GM21515 (cell line): ENCODE results near the gene PARP6.
"Not testable (repeated sequence)": the region's sequence is repeated elsewhere in the genome, so short reads cannot be mapped to it uniquely, and the experiment has no call there.

ENCODE experiments used
- ATAC-seq: cut with Tn5 transposase; IDR thresholded peaks from one replicate; pipeline ENCODE4 v1.9.1; 2021; ENCODE audit not compliant: unreplicated experiment

Gene PARP6

DNA sequence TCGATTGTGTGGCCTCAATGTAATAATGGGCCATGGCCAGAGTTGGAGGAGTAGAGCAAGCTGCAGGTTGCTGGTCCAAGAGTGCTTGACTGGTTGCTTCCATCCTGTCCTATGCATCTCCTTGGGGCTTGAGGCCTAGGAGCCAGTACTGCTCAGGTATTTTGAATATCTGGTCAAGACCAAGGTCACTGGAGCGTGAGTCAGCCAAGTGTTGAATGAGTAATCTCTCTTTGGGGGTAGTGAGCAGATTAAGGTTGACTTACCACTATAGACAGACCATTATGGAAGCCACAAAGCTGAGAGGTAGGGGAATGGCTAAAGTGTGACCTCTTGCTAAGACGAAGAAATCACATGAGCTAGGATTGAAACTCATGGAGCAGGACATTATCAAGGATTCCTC is 9.4 kb upstream of the PARP6 start:
- ATAC-seq: no peak

DNA sequence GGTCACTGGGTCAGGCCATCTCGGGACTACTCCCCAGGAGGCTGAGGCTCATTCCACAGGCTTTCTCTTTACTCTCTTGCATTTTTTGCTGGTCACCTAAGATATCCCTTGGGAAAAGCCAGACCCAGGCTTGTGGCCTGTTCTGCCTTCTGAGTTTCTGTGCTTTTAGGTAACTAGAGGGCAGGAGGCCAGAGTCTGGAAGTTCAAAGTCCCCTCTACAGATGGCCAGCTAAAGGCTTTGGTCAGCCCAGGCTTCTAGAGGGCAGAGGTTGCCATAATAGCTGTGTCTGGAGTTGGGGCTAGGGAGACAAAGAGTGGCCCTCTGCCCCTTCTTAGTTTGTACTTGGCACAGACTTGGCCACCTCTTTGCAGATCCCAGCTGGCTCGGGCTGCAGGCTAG is 8.4 kb upstream of the PARP6 start:
- ATAC-seq: no peak

DNA sequence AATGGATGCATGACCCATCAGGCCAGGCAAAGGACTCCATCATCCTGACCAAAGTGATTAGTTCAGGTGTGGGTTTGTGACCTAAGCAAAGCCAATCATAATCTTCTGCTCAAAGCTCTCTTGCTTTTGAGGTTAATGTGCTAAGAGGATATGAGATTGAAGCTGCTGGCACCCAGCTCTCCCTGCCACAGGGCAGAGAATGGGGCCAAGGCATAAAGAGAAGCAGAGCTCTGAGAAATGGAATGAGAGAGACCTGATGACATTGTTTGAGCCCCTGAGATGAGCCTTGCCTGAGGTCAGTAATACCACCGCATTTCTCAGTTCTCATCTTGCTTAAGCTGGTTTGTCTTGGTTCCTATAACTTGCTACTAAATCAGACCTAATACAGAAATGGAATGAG is 6.4 kb upstream of the PARP6 start:
- ATAC-seq: no peak

DNA sequence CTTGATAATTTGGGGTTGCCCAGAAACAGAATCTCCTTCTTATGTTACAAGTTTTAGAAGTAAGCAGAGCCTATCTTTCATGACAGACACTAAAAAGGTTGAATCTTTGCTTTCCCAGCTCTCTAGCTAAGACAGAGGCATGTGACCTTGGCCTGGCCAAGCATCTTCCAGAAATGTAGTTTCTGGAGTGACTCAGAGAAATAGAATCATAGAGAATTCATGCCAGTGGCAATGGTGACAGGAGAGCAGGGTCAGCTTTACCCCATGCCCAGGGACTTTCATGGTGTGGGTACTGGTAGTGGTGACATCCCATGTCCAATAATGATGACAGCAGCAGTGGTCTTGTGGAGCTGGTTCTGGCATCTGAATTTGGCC is 4.0 kb upstream of the PARP6 start:
- no peak for ATAC-seq

DNA sequence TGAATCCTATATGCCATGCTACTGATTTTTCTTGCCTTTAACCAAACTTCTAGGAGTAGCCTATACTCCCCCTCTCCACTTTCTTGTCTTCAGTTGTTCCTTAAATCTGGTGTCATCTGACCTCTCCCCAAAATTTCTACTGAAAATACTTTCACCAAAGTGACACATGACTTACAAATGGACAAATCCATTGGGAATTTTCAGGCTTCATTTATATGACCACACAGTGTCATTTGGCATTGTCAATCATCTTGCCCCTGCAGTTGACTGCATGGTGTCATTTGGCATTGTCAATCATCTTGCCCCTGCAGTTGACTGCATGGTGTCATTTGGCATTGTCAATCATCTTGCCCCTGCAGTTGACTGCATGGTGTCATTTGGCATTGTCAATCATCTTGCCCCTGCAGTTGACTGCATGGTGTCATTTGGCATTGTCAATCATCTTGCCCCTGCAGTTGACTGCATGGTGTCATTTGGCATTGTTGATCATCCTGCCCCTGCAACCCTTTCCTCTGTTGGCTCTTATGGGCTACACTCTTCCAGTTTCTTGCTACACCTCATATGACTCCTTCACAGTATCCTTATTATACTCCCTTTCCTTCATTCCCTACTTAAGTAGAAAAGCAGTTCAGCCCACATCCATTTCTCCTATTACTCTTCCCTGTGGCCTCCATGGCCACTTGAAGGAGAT is 3.4 kb upstream of the PARP6 start:
- not testable (repeated sequence) for ATAC-seq

DNA sequence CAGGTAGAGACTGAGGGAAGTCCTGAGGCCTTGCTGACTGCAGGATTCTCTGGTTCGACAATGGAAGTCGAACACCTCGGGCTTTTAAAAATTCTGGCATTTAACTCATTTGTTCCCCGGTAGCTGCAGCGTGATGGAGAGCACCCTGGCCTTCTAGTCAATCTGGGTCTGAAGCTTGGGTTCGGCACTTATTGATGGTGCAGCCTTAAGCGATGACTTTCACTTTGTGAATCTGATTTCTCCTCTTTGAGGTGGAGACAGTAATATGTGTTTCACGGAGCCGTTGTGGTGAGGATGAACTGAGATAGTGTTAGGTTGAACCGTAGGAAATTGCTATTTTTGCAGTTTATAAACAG is 621 bp upstream of the PARP6 start:
- ATAC-seq: peak; percentile 4

DNA sequence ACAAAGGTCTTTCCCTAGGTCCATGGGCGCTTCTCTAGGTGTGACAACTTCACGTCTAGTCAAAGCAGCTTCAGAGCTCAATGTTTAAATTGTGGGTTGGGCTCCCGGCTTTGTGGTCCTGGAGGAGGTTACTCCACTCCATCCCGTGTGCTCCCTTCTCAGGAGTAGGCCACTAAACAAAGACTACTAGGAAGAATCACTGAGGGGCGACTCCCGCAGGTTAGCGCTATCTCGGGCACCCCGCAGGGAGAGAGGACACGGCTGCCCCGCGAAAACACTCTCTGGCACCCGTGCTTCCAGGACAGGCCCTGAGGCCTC is 500 bp downstream of the PARP6 start:
- no peak for ATAC-seq

DNA sequence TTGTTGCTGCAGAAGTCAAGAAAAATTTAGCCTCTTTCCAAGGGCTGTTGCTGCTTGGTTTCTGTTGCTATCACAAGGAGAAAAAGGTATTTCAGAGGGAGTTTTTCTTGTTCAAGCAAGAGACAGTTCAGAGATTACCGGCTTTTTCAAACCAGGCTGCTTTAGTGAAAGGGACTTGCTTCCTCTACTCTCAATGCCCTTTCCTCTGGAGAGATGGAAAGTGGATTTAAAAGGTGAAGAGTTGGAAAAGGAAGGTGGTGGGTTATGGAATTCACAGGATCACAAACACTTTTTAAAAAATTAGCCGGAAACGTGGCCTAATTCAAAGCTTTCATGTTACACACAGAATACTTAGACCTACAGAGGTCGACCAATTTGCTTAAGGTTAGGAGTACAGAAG is 1.1 kb downstream of the PARP6 start:
- no peak for ATAC-seq

DNA sequence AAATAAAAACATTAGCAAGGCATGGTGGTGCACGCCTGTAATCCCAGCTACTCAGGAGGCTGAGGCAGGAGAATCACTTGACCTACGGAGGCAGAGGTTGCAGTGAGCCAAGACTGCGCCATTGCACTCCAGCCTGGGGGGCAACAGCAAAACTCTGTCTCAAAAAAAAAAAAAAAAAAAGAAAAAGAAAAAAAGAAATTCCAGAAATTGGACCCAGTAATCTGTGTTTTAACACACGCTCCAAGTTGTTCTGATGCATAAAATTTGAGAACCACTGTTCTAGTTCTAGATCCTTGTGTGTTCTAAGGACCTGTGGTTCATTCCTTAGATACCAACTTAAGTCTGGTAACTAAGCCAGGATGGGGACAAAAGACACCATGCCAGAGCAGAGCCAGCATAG is 2.6 kb downstream of the PARP6 start:
- no peak for ATAC-seq

DNA sequence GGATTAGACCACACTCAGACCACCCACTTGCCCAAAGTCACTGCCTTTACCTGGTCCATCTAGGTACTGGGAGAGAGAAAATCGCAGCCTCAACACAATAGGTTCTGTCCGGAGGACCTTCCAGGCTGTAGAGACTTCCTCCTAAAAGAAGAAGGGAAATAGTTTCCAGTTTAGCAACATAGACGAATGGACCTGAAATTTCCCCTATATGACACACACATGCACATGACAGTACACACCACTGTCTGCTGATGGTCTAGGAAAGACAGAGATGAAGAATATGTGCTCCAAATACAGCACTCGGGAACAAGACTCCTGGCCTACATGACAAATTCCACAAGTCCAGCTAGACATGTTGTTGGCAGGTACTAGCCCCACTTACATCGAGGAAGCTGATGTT is 7.3 kb downstream of the PARP6 start:
- ATAC-seq: no peak

DNA sequence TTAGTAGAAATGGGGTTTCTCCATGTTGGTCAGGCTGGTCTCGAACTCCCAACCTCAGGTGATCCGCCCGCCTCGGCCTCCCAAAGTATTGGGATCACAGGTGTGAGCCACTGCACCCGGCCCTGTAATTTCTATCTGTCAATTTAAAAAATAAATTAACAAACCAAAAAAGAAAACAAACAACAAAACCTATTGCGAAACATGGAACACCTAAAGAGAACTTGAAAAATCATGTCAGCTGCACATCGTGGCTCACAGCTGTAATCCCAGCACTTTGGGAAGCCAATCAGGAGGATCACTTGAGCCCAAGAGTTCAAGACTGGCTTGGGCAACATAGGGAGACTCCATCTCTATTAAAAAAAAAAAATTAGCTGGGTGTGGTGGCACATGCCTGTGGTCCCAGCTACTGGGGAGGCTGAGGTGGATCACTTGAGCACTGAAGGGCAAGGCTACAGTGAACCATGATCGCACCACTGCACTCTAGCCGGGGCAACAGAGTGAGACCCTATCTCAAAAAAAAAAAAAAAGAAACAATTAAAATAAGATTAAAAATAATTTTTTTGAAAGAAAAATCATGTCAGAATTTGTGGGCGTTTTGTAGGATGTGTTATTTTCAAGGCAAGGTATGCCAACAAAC is 19.6 kb downstream of the PARP6 start:
- ATAC-seq: no peak

DNA sequence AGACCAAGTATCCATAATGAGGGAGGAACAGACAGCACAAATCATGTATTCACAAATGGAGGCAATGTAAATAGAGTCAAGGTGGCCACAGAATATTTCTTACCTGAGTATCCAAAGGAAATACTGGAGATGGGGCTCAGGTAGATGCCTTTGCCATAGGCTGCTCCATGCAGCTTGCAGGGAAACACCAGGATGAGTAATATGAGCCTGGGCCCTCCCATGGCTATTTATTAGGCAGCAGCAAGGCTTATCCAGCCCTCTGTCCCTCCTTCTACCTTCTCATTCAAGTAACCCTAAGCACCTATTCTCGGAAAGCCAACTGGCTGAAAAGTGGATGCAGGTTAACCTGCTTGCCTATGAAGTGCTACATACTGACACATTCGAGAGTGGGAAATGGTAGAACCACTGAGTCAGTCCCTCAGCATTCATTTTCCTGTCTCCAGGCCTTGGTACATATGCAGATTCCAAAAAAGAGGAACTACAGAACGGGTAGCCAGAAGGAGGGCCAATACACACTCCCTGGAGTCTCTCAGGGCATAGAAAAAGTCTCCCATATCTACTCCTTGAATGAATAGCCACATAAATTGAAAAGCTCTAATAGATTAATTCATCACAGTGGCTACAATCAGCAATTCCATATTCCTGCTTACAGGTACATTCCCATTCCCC is 23.1 kb downstream of the PARP6 start:
- ATAC-seq: no peak

DNA sequence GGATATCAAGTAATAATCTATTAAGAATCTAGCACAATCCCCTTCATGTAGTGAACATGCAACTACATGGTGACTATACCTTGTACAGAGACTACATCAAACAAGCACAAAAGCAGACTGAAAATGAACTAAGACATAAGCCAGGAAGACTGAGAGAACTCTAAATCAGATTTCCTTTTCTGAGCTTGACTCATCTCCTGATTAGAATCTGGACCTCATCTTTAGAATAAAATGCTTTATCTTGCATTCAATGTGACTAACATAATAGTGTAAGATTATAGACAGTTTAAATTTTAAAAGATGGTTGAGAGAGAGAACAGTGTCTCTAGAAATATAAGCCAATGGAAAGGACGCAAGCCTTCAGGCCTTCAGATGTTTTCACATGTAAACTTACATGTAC is 23.8 kb downstream of the PARP6 start:
- no peak for ATAC-seq

DNA sequence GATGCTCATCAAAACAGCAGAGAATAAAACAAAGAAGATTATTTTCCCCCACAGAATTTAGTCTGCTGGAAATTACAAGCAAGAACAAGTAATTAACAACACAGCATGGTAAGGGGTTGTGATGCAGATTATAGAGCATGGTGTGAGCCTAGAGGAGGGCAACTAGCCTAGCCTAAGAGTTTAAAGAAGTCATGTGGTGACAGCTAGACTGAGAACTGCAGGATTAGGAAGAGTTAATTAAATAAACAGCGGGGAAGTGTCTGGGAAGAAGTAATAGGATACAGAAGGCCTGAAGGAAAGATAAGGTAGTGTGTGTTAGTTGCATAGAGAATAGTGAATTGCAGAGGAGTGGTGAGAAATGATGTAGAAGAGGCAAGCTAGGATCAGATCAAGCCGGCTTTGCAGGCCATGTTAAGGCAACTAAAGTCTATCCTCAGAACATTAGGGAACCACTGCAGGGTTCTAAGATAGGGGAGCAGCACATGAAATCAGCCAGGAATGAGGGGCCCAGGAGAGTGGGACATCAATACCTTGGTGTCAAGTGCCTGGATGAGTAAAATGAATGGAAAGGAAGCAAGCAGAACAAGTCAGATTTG is 29.5 kb downstream of the PARP6 start:
- ATAC-seq: no peak

DNA sequence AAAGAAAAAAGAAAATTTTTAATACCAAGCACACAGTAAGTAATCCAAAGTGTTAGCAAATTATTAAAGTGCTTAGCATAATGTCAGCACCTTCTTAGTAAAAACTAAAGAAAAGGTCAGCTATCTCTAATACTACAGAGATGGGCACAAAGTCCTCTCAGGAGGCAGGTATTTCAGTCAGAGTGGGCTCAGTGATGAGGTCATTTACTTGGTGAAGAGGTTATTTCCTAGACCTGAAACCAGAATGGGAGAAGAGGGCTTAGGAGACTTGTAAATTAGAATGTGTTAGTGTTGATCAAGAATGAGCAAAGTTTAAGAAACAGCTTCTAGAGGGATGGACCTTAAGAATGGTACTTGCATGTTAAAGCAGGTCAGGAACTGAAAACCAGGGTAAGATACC is 32.7 kb downstream of the PARP6 start:
- no peak for ATAC-seq

DNA sequence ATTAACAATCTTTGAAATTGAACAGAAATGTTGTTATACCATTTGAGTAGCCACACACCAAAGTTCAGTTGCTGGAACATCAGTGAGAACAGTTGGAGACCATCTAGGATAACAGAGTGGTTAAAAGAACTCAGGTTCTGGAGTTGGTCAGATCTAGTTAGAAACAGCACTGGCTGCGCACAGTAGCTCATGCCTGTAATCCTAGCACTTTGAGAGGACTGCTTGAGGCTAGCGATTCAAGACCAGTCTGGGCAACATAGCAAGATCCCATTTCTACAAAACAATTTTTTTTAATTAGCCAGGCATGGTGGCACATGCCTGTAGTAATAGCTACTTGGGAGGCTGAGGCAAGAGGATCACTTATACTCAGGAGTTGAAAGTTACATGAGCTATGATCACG is 33.8 kb downstream of the PARP6 start:
- ATAC-seq: no peak

DNA sequence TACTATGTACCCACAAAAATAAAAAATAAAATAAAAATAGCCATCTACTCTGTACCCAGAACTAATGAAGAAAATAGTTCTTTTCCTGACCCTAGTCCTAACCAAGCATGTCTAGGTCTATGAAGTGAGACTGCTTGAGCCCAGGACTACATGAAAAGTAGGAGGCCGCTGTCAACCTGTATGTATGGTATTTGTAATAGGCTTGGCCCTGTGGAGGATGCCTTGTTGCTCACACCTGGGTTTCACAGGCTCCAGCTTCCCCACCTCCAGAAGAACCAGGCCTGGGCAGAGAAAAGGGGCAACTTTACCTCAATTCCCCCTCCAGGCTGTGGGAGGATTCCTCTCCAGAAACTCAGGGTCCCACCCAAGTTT is 34.5 kb downstream of the PARP6 start:
- no peak for ATAC-seq

DNA sequence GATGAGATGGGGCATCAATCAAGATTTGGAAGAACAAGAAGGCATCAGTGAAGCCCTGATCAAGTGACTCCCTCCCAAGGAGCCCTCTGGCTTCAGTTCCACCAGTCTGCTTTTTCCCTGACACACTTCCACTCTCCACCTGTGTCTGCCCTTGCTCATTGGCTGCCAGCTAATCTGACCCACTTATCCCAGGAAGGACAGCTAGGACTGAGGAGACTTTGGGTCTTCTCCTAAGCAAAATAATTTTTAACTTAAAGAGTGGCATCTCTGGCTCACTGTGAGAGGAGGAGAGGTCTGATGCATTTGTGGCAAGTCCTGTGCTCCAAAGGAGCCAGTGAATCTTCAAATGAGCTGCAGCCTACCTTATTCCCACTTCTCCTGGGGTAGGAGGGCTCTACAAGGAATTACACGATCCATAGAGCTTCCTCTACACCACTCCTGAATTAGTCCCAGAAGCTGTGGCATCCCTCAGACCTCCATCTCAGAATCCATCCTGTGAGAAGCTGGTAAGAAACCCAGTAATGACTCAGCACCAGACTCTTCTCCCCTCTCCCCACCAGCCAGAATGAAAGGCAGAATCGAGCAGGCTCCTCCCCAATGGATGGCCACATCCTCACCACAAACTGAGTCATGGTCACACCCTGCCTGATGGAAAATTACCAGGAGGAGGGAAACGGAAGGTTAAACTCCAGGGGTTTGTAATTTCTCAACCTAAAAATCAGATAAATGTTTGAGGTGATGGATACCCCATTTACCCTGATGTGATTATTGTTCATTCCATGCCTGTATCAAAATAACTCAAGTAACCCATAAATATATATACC is 35.1 kb downstream of the PARP6 start:
- peak; percentile 67 for ATAC-seq

DNA sequence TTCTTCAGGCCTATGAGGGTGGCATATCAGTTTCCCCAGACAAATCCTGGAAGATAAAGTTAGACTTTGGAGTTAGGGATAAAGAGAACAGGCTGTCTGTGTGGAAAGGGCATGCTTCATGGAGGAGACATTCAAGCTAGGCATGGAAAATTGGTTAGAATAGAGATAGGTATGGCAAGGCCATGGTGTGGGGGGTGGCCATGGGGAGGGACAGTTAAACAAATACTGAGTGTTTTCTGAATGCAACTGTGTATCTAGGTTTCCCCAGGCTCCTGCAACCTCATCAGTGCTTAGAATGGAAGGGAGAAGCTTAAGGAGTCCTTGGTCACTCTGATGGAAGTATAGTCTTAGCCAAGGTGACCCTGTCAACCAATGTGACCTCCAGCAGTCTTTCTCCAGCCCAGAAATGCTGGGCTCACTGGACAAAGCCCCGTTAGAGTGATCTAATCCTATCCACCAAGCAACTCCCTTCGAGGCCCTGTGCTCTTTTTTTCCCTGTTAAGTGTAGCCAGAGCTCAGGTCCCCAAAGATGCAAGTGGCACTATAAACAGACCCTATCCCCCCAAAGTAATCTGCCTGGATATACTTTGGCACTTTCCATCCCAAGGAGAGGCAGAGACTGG is 35.9 kb downstream of the PARP6 start:
- no peak for ATAC-seq

DNA sequence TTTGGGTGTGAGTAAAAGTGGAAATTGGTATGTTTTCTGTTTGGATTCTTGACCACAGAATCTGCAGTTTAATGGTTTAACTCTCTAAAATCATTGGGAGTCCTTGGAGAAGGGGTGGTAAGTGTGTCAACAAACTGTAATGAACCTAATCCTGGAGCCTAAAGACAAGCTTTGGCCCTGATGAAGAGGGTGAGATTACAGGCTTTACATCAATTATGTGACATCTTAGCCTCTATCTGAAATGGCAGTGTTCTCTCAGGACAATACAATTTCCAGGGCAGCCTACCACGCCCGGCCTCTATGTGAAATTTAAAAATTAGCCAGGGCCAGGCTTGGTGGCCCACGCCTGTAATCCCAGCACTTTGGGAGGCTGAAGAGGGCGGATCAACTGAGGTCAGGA is 37.1 kb downstream of the PARP6 start:
- no peak for ATAC-seq

DNA sequence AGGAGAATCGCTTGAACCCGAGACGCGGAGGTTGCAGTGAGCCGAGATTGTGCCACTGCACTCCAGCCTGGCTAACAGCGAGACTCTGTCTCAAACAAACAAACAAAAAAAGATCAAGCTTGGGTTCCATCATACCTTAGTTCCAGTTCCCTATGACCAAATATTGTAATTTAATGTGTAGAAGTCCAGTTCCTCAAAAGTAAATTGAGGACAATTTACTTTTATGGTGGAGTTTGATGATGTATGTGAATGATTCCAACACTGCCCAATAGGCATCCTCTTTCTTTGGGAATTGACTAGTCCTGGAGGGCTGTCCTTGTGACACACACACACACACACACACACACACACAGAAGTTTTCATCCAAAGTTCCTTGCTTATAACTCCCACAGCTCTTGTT is 38.6 kb downstream of the PARP6 start:
- no peak for ATAC-seq
